ENCODE results near the gene USF2. TPM values are rescaled to one million over a fixed set of nuclear protein-coding genes. Genes with fewer than 3 reads are reported as not detected.

USF2 gene
- total and polyA plus RNA-seq, 2 of the 4 experiments (the other 2 are of a cell fraction): 21.3 to 65.6 TPM

- no peak overlapping the region for H3K18ac ChIP-seq (ENCODE audit: low read depth, low read length)
- H3K79me1 ChIP-seq (ENCODE audit: low read depth in 1 of 2, low read length in 2 of 2): no peaks in the 10 kb centered on the region
- H3K14ac ChIP-seq (replicated peaks; ENCODE audit: low read depth, low read length): no peak overlapping the region
- no peak overlapping the region for H3K9ac ChIP-seq (ENCODE audit: low read depth, low read length)
- TF ChIP-seq RFX5 (IDR thresholded peaks at IDR 0.05; ENCODE audit: low read depth, low read length) (no peak), BHLHE40 (IDR thresholded peaks at IDR 0.05; ENCODE audit: low read depth, low read length) (no peak), NFE2L2 (IDR thresholded peaks at IDR 0.05; ENCODE audit: low read depth, low read length) (no peak)
- H3K9me1 ChIP-seq (ENCODE audit: insufficient read depth, low read length): no peaks in the 10 kb centered on the region
- H2BK5ac ChIP-seq (ENCODE audit: low read depth, low read length, poor library complexity, severe bottlenecking): no peak overlapping the region
- 40% methylated on average over 3 of the region's 7 CpGs; no CpG with 5 or more reads in 1 of the 2 experiments for WGBS, 2 experiments (ENCODE audit: extremely low coverage in 2 of 2, insufficient read length in 1 of 2)
- H2BK120ac ChIP-seq (ENCODE audit: low read depth, low read length): no peak overlapping the region
- no peaks in the 10 kb centered on the region for H3K9me3 ChIP-seq (ENCODE audit: control insufficient read depth, insufficient read depth, low read length)
- dilution Hi-C loops (cut with HindIII; ENCODE audit: low sequenced_read_pairs, unreplicated experiment): no loop called here
- H3K27me3 ChIP-seq (ENCODE audit: control insufficient read depth, insufficient read depth, low read length): no peaks in the 10 kb centered on the region; the same call in 1 of the 2 replicates
- POLR2A ChIA-PET (ENCODE audit: unreplicated experiment): no interaction called here
- H3K36me3 ChIP-seq (ENCODE audit: control insufficient read depth, insufficient read depth, low read length): no peaks in the 10 kb centered on the region
- no peak overlapping the region for H4K8ac ChIP-seq (ENCODE audit: low read depth in 2 of 2, low read length in 2 of 2)
- H4K5ac ChIP-seq (ENCODE audit: low read depth, low read length): no peak overlapping the region
- H3K27ac ChIP-seq (ENCODE audit: insufficient read depth, low read length): no peak overlapping the region
- H4K20me1 ChIP-seq (ENCODE audit: insufficient read depth, low read length): no peaks in the 10 kb centered on the region
- in situ Hi-C loops (cut with MboI; ENCODE audit: low sequenced_read_pairs): no loop called here
- no peak overlapping the region for H3K56ac ChIP-seq (ENCODE audit: extremely low read depth, insufficient read depth, low read length)
- no peak overlapping the region for H2AK9ac ChIP-seq (replicated peaks; ENCODE audit: low read depth, low read length, poor library complexity)
- DNase-seq (no peak), ATAC-seq (ENCODE audit: low read depth) (no peak)
- H2AFZ ChIP-seq (replicated peaks; ENCODE audit: low read length, poor library complexity): no peak overlapping the region
- no peak overlapping the region for H2BK20ac ChIP-seq (ENCODE audit: low read depth, low read length)
- intact Hi-C loops (cut with micrococcal nuclease): no loop called here
- CTCF ChIA-PET: no interaction called here
- H2AK5ac ChIP-seq (ENCODE audit: low read depth, low read length): no peak overlapping the region
- H4K91ac ChIP-seq (ENCODE audit: insufficient read depth, low read depth, low read length): no peak overlapping the region
- no peak overlapping the region for H3K23ac ChIP-seq (ENCODE audit: low read depth, low read length)
- H3K4me1 ChIP-seq (ENCODE audit: control insufficient read depth, insufficient read depth, low read length): no peaks in the 10 kb centered on the region
- no peak overlapping the region for H3K4me2 ChIP-seq (ENCODE audit: low read depth, low read length)
- no TSS peak for BruUV-seq (replicated peaks)
- H3K4ac ChIP-seq (ENCODE audit: low read depth, low read length): no peak overlapping the region
- no peak overlapping the region for H3K4me3 ChIP-seq (ENCODE audit: insufficient read depth, low read depth, low read length)
- no peak overlapping the region for H2BK15ac ChIP-seq (ENCODE audit: low read depth, low read length)
These were observed 40.1 kb downstream of the USF2 start for GRCh38 chr19:35308910-35309309.

Data from IMR-90 (cell line).